Pancreas (tissue), 10 donors: Measurements from ENCODE around the gene PARP1. TPM values are rescaled to one million over a fixed set of nuclear protein-coding genes. Genes with fewer than 3 reads are reported as not detected.
A peak's percentile ranks its signal among the peaks of the same experiment; 100 is the strongest.

Source experiments
- ATAC-seq, 4 donors: fragments of 200-7000 bp; cut with Tn5 transposase; one replicate each; pipeline versions ENCODE4 v1.8.0 to v1.9.1; 2020; ENCODE audit warnings: mild to moderate bottlenecking in 4 of 4, moderate library complexity in 4 of 4
- DNase-seq, 6 donors: peaks; one replicate each; pipeline ENCODE4 v3.0.0-alpha.2; 2020
- FAIRE-seq: peaks from 2 replicates; lab custom pipeline; 2012; peaks lifted over from hg19 to GRCh38; lab: Jason Lieb, UNC
- H3K27ac ChIP-seq, 4 donors: fragments of 200-600 bp; sonication (generic); 1 replicate in 3 of 4; 2 replicates in 1 of 4; pipeline versions ENCODE4 v1.5.0 to v1.8.0; 2020
- H3K27me3 ChIP-seq, 4 donors: fragments of 200-600 bp; one replicate each; pipeline ENCODE4 v1.8.0; 2021
- H3K36me3 ChIP-seq, 3 donors: fragments of 200-600 bp; sonication (generic) in 1 of 3; one replicate each; pipeline versions ENCODE4 v1.5.0 to v1.8.0; 2020 to 2021
- H3K4me1 ChIP-seq, 3 donors: fragments of 200-600 bp; one replicate each; pipeline ENCODE4 v1.8.0; 2021
- H3K4me3 ChIP-seq, 4 donors: fragments of 200-600 bp; sonication (generic) in 2 of 4; one replicate each; pipeline versions ENCODE4 v1.5.0 to v1.8.0; 2020 to 2021
- H3K9me3 ChIP-seq, 4 donors: fragments of 200-600 bp; one replicate each; pipeline ENCODE4 v1.8.0; 2021
- WGBS, 2 donors: extraction: QIAGEN DNeasy Blood & Tissue Kit; methylation state at CpG; one replicate each; pipeline ENCODE4 v1.1.7; 2013; 5-methylcytosine and 5-hydroxymethylcytosine counted together
- intact Hi-C, 3 donors: fragments of 100-400 bp; cut with DNase I; formaldehyde crosslinking; loops; one replicate each; pipeline versions ENCODE4 v1.11.1 to v1.14.2; 2022
- polyA plus RNA-seq, 2 donors: library from polyadenylated mRNA; stranded (reverse); fragments of 200-250 nt; gene quantifications; one replicate each; pipeline ENCODE4 v1.2.3, GENCODE V29; 2013
- total RNA-seq, 6 donors: library from RNA; stranded (reverse); fragmentation: NEBNext Ultra II Directional in 4 of 6; extraction: Animal tissue kit (Norgen Biotek cat#: 25700) in 4 of 6; gene quantifications; one replicate each; pipeline versions ENCODE4 v1.2.1 to v1.2.4, GENCODE V29; 2021 to 2023
- TF ChIP-seq, protein P1 (sequence below), 4 donors: fragments of 200-600 bp; sonication (generic) in 3 of 4; IDR thresholded peaks; one replicate each; pipeline versions ENCODE4 v1.5.0 to v1.8.0; 2021; ENCODE audit warnings: antibody characterized with exemption in 4 of 4
- donor health status: healthy with polysubstance abuse.
- donor health status: DM: no; HTN: no; CAD: no; lungs with moderate emphysema.
- donor health status: DM: no; HTN: no; CAD: no.
- donor health status: control.
- donor health status: control.
- donor health status: Bipolar disorder and iron deficiency.
- donor health status: DM: yes; HTN: yes; CAD: no.
- donor health status: DM: no; HTN: no; CAD: no.
- donor health status: DM: no; HTN: no; CAD: no.
- donor health status: DM: yes; HTN: yes; CAD: no.

PARP1 gene
- total and polyA plus RNA-seq, 8 donors: 16.8 to 69.4 (median 49.6) TPM

DNA sequence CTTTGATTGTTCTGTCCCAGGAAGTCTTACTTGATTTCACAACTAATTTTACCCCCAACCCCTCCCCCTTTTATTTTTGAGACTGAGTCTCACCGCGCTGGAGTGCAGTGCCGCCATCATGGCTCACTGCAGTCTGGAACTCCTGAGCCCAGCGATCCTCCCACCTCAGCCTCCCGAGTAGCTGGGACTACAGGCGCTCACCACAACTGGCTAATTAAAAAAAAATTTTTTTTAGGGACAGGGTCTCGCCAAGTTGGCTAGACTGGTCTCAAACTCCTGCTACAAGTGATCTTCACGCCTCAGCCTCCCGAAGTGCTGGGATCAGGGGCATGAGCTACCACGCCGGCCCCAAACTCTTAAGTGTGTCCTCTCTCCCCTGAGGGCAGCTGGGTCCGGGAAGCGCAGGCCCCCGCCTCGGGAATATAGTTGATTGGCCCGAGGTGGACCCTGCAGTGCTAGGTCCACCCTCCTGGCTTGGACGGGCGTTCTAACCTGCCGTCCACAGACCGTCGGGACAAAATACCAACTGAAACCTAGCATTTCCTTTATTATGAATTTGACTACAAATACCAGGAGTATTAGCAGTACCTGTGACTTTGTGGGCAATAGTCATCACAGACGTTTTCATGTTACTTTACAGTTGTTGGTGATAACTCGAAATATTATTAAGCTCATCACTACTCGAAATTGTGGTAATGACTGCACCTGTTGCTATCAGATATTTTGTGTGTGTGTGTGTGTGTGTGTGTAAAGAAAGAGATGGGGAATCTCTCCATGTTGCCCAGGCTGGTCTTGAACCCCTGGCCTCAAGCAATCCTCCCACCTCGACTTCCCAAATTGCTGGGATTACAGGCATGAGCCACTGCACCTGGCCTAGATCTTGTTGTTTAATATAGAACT is 642 bp upstream of the PARP1 start:
- intact Hi-C loops: no loop called here
- FAIRE-seq (no peak), ATAC-seq (no peak), DNase-seq (peak in 4 of 6 donors; percentile 25 to 72 (median 59))
- Histone ChIP-seq H3K9me3 (no peaks in the 10 kb centered on the region), H3K36me3 (no peaks in the 10 kb centered on the region), H3K27me3 (no peaks in the 10 kb centered on the region), H3K4me1 (peaks cover 24 to 26% (median 24%) of the 10 kb centered on the region in 3 donors), H3K27ac (peak overlapping the region; percentile 28 to 84 (median 66)), H3K4me3 (peak overlapping the region; percentile 69 to 88 (median 84))
- TF ChIP-seq, protein P1, sequence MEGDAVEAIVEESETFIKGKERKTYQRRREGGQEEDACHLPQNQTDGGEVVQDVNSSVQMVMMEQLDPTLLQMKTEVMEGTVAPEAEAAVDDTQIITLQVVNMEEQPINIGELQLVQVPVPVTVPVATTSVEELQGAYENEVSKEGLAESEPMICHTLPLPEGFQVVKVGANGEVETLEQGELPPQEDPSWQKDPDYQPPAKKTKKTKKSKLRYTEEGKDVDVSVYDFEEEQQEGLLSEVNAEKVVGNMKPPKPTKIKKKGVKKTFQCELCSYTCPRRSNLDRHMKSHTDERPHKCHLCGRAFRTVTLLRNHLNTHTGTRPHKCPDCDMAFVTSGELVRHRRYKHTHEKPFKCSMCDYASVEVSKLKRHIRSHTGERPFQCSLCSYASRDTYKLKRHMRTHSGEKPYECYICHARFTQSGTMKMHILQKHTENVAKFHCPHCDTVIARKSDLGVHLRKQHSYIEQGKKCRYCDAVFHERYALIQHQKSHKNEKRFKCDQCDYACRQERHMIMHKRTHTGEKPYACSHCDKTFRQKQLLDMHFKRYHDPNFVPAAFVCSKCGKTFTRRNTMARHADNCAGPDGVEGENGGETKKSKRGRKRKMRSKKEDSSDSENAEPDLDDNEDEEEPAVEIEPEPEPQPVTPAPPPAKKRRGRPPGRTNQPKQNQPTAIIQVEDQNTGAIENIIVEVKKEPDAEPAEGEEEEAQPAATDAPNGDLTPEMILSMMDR (IDR thresholded peaks at IDR 0.05): no peak
- WGBS, 2 donors: 68 to 71% methylated on average over 25 of the region's 25 CpGs

DNA sequence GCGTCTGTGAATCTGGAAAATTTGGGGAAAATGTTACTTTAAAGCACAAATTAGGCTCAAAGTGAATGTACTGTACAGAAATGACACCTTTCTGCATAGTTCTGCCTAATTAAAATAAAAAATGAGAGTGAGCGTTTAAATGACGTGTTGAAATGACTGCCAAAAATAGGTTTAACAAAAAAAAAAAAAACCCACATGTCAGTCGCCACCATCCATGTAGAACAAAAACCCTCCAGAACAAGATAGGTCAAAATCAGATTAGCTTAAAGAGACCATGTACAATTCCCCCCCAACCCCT is 745 bp downstream of the PARP1 start:
- DNase-seq (no peak), ATAC-seq (peak in 3 of 4 donors; percentile 8 to 43 (median 29)), FAIRE-seq (no peak)
- peaks cover 28 to 39% (median 30%) of the 10 kb centered on the region in 3 donors for H3K4me1 ChIP-seq
- 0 to 4% methylated on average over 4 of the region's 4 CpGs for WGBS, 2 donors
- intact Hi-C loops: no loop called here
- peak overlapping the region; percentile 54 to 84 (median 73) for H3K27ac ChIP-seq
- TF ChIP-seq, protein P1 (IDR thresholded peaks at IDR 0.05): no peak
- no peaks in the 10 kb centered on the region for H3K9me3 ChIP-seq
- H3K36me3 ChIP-seq: no peaks in the 10 kb centered on the region
- H3K4me3 ChIP-seq: peak overlapping the region; percentile 69 to 88 (median 84)
- no peaks in the 10 kb centered on the region for H3K27me3 ChIP-seq

DNA sequence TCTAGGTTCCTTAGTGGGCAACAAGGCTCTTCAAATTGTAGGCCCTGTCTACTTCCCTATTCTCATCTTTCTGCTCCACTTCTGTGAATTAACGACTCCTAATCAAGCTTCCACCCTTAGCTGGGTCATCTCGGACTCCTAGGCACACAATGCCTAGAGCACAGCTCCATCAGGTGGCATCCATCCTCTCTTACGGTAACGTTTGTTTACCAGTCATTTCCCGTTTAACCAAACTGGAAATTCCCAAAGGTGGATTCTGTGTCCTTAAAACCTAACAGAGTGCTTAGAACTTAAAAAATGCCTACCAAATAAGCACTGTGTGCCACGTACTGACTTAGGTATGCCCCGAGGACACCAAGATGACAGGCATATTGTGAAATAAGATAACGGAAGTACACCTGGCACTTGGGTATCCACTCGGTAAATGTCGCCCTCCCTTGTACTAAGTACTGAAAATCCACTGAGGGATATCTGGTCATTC is 1.5 kb downstream of the PARP1 start:
- DNase-seq: no peak
- intact Hi-C loops: no loop called here
- Histone ChIP-seq H3K27ac (peak overlapping the region in 2 of 4 donors; percentile 79 to 84), H3K27me3 (no peaks in the 10 kb centered on the region), H3K4me1 (peaks cover 28 to 39% (median 30%) of the 10 kb centered on the region in 3 donors), H3K36me3 (peaks cover 0 to 4% (median 3%) of the 10 kb centered on the region in 3 donors), H3K4me3 (peak overlapping the region; percentile 69 to 88 (median 84)), H3K9me3 (no peaks in the 10 kb centered on the region)
- ATAC-seq: peak in 2 of 4 donors; percentile 4 to 17
- WGBS, 2 donors: 5 to 9% methylated on average over 10 of the region's 10 CpGs
- TF ChIP-seq, protein P1 (IDR thresholded peaks at IDR 0.05): no peak
- no peak for FAIRE-seq

DNA sequence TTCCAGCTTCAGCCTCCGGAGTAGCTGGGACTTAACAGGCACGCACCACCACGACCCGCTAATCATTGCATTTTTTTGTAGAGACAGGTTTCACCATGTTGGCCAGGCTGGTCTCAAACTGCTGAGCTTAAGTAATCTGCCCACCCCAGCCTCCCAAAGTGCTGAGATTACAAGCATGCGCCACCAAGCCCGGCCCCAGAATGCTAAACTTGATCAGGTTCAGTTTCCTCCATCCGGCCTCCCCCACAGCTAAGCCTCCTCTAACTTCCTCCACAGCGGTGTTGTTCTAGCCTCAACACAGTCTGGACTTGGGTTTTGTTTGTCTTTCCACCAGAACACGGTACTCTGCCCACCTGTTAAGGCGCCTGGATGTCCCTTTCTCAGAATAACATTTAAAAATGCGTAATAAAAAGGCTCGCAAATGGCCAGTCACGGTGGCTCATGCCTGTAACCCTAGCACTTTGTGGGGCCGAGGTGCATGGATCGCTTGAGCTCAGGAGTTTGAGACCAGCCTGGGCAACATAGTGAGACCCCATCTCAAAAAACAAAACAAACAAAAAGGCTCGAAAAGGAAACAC is 2.4 kb downstream of the PARP1 start:
- Histone ChIP-seq H3K4me1 (peaks cover 28 to 39% (median 30%) of the 10 kb centered on the region in 3 donors), H3K27ac (peak overlapping the region in 1 of 4 donors; percentile 84), H3K9me3 (no peaks in the 10 kb centered on the region), H3K27me3 (no peaks in the 10 kb centered on the region), H3K4me3 (peak overlapping the region in 3 of 4 donors; percentile 69 to 85 (median 84)), H3K36me3 (peaks cover 0 to 14% (median 13%) of the 10 kb centered on the region in 3 donors)
- no peak for FAIRE-seq
- DNase-seq: no peak
- 38 to 46% methylated on average over 16 of the region's 16 CpGs for WGBS, 2 donors
- intact Hi-C loops: no loop called here
- TF ChIP-seq, protein P1 (IDR thresholded peaks at IDR 0.05): no peak
- no peak for ATAC-seq
